Activated CD4-positive, alpha-beta T cell treated with anti-CD3 and anti-CD28 coated beads, Interleukin-2, amount 50 U/mL, for 48 hours (primary cell): ENCODE results near the gene NFAT5.

Experiments used
- DNase-seq, 2 experiments: peaks; one replicate each; pipeline ENCODE4 v3.0.0-alpha.2; 2020

The NFAT5 gene

GRCh38 chr16:69744363-69745231 is 178.8 kb downstream of the NFAT5 start:
- no peak for DNase-seq

GRCh38 chr16:69745232-69745612 is 179.5 kb downstream of the NFAT5 start:
- no peak for DNase-seq

DNA sequence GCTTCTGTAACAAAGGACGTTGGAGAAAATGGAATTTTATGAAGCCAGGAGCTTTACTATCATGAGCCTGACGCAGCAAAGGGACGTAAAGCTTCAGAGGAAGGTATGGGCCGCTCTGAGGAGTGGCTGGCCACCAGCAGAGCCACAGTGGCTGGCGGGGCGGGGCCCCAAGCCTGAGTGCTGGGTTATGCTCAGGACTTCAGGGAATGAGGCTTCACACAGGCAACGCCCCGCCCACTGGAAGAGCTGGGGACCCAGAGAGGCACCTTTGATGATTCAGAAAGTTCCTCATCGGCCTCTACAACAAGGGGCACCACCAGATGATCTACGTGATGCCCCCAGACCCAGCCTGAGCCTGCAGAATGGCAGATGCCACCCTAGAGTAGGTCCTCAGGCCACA is 180.2 kb downstream of the NFAT5 start:
- DNase-seq: no peak

DNA sequence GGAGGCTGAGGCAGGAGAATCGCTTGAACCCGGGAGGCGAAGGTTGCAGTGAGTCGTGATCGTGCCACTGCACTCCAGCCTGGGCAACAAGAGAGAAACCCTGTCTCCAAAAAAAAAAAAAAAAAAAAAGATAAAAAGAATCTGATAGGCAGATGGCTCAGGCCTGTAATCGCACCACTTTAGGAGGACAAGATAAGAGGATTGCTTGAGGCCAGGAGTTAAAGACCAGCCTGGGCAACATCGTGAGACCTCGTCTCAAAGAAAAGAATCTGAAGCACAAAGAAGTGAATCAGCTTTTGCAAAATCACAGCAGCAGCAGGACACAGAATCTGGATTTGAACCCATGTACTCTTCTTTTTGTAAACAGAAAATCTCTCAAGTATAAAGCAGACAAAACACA is 181.3 kb downstream of the NFAT5 start:
- DNase-seq: no peak

- no peak for DNase-seq
Measured at GRCh38 chr16:69748694-69749345, 183.1 kb downstream of the NFAT5 start.

GRCh38 chr16:69754143-69754468 is 188.3 kb downstream of the NFAT5 start:
- no peak for DNase-seq
